Naive thymus-derived CD4-positive, alpha-beta T cell (primary cell): ENCODE results near the gene SLIT3. TPM values are rescaled to one million over a fixed set of nuclear protein-coding genes. Genes with fewer than 3 reads are reported as not detected.

Experiments
- ATAC-seq: fragments of 150-1000 bp; cut with Tn5 transposase; 2 replicates; pipeline ENCODE4 v1.10.0; 2021; ENCODE audit warnings: mild to moderate bottlenecking, moderate library complexity
- CTCF ChIA-PET: fragments of 350-600 bp; sonication (Branson Sonifier 250); formaldehyde crosslinking; loops from one replicate; lab custom pipeline; 2021; ENCODE audit warnings: antibody characterized with exemption; lab: Charles Lee
- POLR2A ChIA-PET: fragments of 350-600 bp; sonication (Branson Sonifier 250); formaldehyde crosslinking; loops from one replicate; lab custom pipeline; 2021; ENCODE audit warnings: antibody characterized with exemption, inconsistent platforms; lab: Charles Lee
- DNase-seq, 9 donors: peaks; one replicate each; pipeline versions ENCODE4 v3.0.0 to v3.0.0-alpha.2; 2020 to 2022; ENCODE audit warnings: mixed read lengths in 1 of 9
- H3K27ac ChIP-seq: one replicate; pipeline ENCODE4 v1.7.0; 2013; ENCODE audit warnings: mild to moderate bottlenecking, low read depth, low read length, moderate library complexity
- H3K27me3 ChIP-seq, 2 donors: one replicate each; pipeline ENCODE4 v1.7.0; 2013; ENCODE audit warnings: low read length in 2 of 2, mild to moderate bottlenecking in 2 of 2, moderate library complexity in 2 of 2; ENCODE audit not compliant: control insufficient read depth in 2 of 2, insufficient read depth in 2 of 2
- H3K36me3 ChIP-seq, 3 experiments: 1 replicate in 2 of 3; 2 replicates in 1 of 3; pipeline ENCODE4 v1.7.0; 2013; ENCODE audit warnings: low read length in 3 of 3, mild to moderate bottlenecking in 3 of 3, moderate library complexity in 1 of 3; ENCODE audit not compliant: insufficient read depth in 3 of 3, control insufficient read depth in 2 of 3
- H3K4me1 ChIP-seq, 2 donors: one replicate each; pipeline ENCODE4 v1.7.0; 2013; ENCODE audit warnings: low read length in 2 of 2, mild to moderate bottlenecking in 2 of 2, moderate library complexity in 1 of 2; ENCODE audit not compliant: control insufficient read depth in 2 of 2, insufficient read depth in 2 of 2
- H3K4me3 ChIP-seq: 2 replicates; pipeline ENCODE4 v1.7.0; 2013; ENCODE audit warnings: mild to moderate bottlenecking, low read length
- H3K9me3 ChIP-seq, 3 experiments: 1 replicate in 2 of 3; 2 replicates in 1 of 3; pipeline ENCODE4 v1.7.0; 2013; ENCODE audit warnings: low read length in 3 of 3; ENCODE audit not compliant: control insufficient read depth in 2 of 3
- H3K27ac Mint-ChIP-seq, 9 donors: one replicate each; pipeline ENCODE4 v1.8.0; 2020 to 2022; ENCODE audit warnings: mixed read lengths in 9 of 9, mild to moderate bottlenecking in 8 of 9, moderate library complexity in 5 of 9, inconsistent platforms in 2 of 9
- H3K27me3 Mint-ChIP-seq, 5 donors: one replicate each; pipeline ENCODE4 v1.8.0; 2021 to 2022; ENCODE audit warnings: mixed read lengths in 5 of 5, mild to moderate bottlenecking in 1 of 5
- H3K36me3 Mint-ChIP-seq, 5 donors: one replicate each; pipeline ENCODE4 v1.8.0; 2020 to 2022; ENCODE audit warnings: mixed read lengths in 5 of 5, mild to moderate bottlenecking in 3 of 5, inconsistent platforms in 1 of 5
- H3K4me1 Mint-ChIP-seq, 7 donors: one replicate each; pipeline ENCODE4 v1.8.0; 2020 to 2022; ENCODE audit warnings: mixed read lengths in 7 of 7, mild to moderate bottlenecking in 3 of 7, inconsistent platforms in 1 of 7
- H3K4me3 Mint-ChIP-seq, 10 donors: one replicate each; pipeline ENCODE4 v1.8.0; 2020 to 2022; ENCODE audit warnings: mild to moderate bottlenecking in 10 of 10, mixed read lengths in 10 of 10, moderate library complexity in 6 of 10, inconsistent platforms in 2 of 10
- H3K9me3 Mint-ChIP-seq, 11 donors: one replicate each; pipeline ENCODE4 v1.8.0; 2020 to 2022; ENCODE audit warnings: mixed read lengths in 11 of 11, mild to moderate bottlenecking in 4 of 11, inconsistent platforms in 1 of 11, moderate library complexity in 1 of 11
- intact Hi-C, 2 donors: fragments of 100-400 bp; cut with micrococcal nuclease; formaldehyde crosslinking; loops; one replicate each; pipeline ENCODE4 v1.15.1; 2023
- polyA plus RNA-seq, 2 donors: library from polyadenylated mRNA; unstranded; fragments of 300-500 nt; fragmentation: Illumina TruSeq; gene quantifications; one replicate each; pipeline ENCODE4 v1.2.3, GENCODE V29; 2021
- total RNA-seq, 6 experiments: library from RNA in 5 of 6; stranded (reverse) in 5 of 6; gene quantifications; 1 replicate in 5 of 6; 2 replicates in 1 of 6; pipeline ENCODE4 v1.2.3 and lab custom pipeline; 2021 to 2026

The SLIT3 gene
- total and polyA plus RNA-seq, 7 experiments from 2014 or later = 0.34 TPM; not detected in 6

- Histone ChIP-seq H3K27ac (no peak overlapping the region), H3K9me3 (no peaks in the 10 kb centered on the region), H3K4me1 (no peaks in the 10 kb centered on the region), H3K36me3 (no peaks in the 10 kb centered on the region), H3K4me3 (no peak overlapping the region), H3K27me3 (no peaks in the 10 kb centered on the region)
- H3K9me3 Mint-ChIP-seq = no peaks in the 10 kb centered on the region
- no peaks in the 10 kb centered on the region for H3K36me3 Mint-ChIP-seq
- H3K4me1 Mint-ChIP-seq = no peaks in the 10 kb centered on the region
- ChIA-PET POLR2A (no interaction called here), CTCF (no interaction called here)
- intact Hi-C loops = no loop called here
- ATAC-seq (no peak), DNase-seq (no peak)
- H3K27ac Mint-ChIP-seq = no peak overlapping the region
- no peak overlapping the region for H3K4me3 Mint-ChIP-seq
- peaks cover 0 to 8% (median 2%) of the 10 kb centered on the region in 5 donors for H3K27me3 Mint-ChIP-seq
These were observed 595.6 kb downstream of the SLIT3 start for GRCh38 chr5:168705321-168705720.

DNA sequence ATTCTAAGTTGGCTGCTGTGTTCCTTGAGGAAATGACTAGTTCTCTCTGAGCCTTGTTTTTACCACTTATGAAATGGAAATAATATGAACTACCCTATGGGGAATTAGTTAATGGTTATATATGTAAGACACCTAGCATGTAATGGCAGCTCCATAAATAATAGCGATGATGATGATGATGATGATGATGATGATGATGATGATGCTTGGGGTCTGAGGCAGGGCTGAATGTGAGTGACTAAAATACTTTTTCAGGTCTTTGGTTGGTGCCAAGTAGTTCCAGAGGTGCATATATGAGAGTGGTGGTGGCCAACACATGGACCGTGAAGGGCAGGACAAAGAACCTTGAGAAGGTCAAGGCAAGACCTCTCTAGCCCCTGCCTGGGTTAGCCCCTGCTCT, 598.4 kb downstream of the SLIT3 start:
- no peak overlapping the region for H3K27ac Mint-ChIP-seq
- no peak overlapping the region for H3K4me3 ChIP-seq
- no peak for DNase-seq
- H3K4me3 Mint-ChIP-seq = no peak overlapping the region
- no peaks in the 10 kb centered on the region for H3K36me3 Mint-ChIP-seq
- no peak overlapping the region for H3K27ac ChIP-seq
- no peaks in the 10 kb centered on the region for H3K36me3 ChIP-seq
- ChIA-PET CTCF (no interaction called here), POLR2A (no interaction called here)
- no peaks in the 10 kb centered on the region for H3K4me1 Mint-ChIP-seq
- H3K27me3 ChIP-seq = no peaks in the 10 kb centered on the region
- intact Hi-C loops = no loop called here
- no peak for ATAC-seq
- H3K27me3 Mint-ChIP-seq = peaks cover 0 to 8% (median 3%) of the 10 kb centered on the region in 5 donors
- no peaks in the 10 kb centered on the region for H3K9me3 Mint-ChIP-seq
- H3K4me1 ChIP-seq = no peaks in the 10 kb centered on the region
- no peaks in the 10 kb centered on the region for H3K9me3 ChIP-seq

DNA sequence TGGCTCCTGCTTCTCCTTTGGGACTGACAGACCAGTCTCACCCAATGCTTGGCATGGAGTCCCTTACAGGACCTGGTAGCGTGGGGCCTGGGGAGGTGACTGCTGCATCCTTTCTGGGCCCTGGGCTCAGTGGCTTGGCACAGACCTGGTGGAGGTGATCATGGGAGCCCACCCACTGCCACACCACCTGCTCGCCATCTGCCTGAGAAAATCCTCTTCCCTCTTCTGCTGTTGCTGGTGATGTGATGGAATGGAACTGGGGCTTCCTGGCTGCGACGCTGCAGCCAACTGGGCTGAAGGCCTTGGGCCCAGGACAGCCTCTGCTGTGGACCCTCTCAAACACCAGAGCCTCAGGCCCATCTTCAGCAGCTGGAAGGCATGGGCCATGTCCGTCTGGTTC, 599.3 kb downstream of the SLIT3 start:
- H3K27me3 Mint-ChIP-seq = peaks cover 0 to 8% (median 0%) of the 10 kb centered on the region in 5 donors
- no peaks in the 10 kb centered on the region for H3K9me3 Mint-ChIP-seq
- POLR2A ChIA-PET = no interaction called here
- ATAC-seq = no peak
- H3K36me3 Mint-ChIP-seq = no peaks in the 10 kb centered on the region
- no peak overlapping the region for H3K4me3 Mint-ChIP-seq
- Histone ChIP-seq H3K9me3 (no peaks in the 10 kb centered on the region), H3K27me3 (no peaks in the 10 kb centered on the region), H3K4me3 (no peak overlapping the region), H3K27ac (no peak overlapping the region), H3K4me1 (no peaks in the 10 kb centered on the region), H3K36me3 (no peaks in the 10 kb centered on the region)
- intact Hi-C loops = no loop called here
- no peaks in the 10 kb centered on the region for H3K4me1 Mint-ChIP-seq
- DNase-seq = no peak
- CTCF ChIA-PET = no interaction called here
- no peak overlapping the region for H3K27ac Mint-ChIP-seq

DNA sequence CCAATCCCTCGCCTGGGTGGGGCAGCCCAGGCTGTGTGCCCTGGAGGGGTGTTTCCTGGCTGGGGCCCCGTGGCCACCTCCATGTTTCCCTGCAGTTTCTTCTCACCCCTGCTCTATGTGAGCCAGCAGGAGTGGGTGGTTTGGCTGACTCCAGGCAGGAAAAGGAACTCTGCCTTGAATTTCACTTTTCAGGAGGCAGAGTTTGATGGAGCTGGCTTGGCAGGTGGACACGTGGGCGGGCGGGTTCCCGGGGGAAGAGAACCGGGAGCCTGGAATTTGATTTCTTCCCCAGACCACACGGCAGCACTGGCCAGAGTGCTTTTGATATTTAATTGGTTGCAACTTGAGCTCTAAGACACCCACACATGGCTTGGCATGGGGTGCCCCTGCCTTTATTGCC, 601.9 kb downstream of the SLIT3 start:
- DNase-seq (no peak), ATAC-seq (no peak)
- H3K27me3 Mint-ChIP-seq = peaks cover 0 to 13% (median 4%) of the 10 kb centered on the region in 5 donors
- H3K9me3 Mint-ChIP-seq = no peaks in the 10 kb centered on the region
- no peaks in the 10 kb centered on the region for H3K36me3 ChIP-seq
- ChIA-PET CTCF (no interaction called here), POLR2A (no interaction called here)
- intact Hi-C loops = no loop called here
- H3K27me3 ChIP-seq = no peaks in the 10 kb centered on the region
- H3K36me3 Mint-ChIP-seq = no peaks in the 10 kb centered on the region
- H3K9me3 ChIP-seq = no peaks in the 10 kb centered on the region
- H3K4me1 ChIP-seq = no peaks in the 10 kb centered on the region
- no peaks in the 10 kb centered on the region for H3K4me1 Mint-ChIP-seq
- H3K4me3 Mint-ChIP-seq = no peak overlapping the region
- H3K27ac Mint-ChIP-seq = no peak overlapping the region
- no peak overlapping the region for H3K27ac ChIP-seq
- no peak overlapping the region for H3K4me3 ChIP-seq

DNA sequence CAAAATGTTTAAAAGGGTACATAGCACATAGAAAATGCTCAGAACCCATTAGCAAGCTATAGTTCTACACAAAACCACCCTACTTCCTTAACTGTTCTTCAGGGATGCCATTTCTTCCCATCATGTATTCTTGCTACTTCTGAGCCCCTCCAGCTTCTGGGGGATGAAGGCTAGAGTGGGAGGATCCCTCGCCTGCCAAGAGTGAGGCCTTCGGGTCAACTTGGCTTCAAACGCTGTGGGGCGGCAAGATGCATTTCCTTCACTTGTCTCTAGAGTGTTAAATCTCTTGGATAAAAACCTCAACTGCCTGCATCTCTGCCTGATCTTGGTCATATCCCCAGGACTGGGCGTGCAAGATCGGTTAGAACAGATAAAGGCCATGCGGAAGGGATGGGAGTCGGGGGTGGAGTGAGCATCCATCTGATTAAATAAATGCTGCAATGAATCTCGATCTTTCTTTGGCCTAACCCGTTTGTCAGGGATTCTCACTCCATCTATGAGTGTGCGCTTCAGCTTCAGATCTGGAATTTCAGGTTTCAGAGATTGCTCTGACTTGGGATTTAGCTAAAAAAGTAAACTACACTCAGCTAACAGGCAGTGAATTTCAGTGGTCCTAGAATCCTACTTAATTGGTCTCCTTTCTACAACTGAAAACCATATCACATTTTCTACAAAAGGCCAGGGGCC, 603.8 kb downstream of the SLIT3 start:
- no peaks in the 10 kb centered on the region for H3K4me1 ChIP-seq
- no peak overlapping the region for H3K27ac ChIP-seq
- Mint-ChIP-seq H3K36me3 (no peaks in the 10 kb centered on the region), H3K9me3 (no peaks in the 10 kb centered on the region), H3K4me1 (no peaks in the 10 kb centered on the region), H3K27me3 (peaks cover 0 to 13% (median 4%) of the 10 kb centered on the region in 5 donors), H3K4me3 (no peak overlapping the region), H3K27ac (no peak overlapping the region)
- ChIA-PET CTCF (no interaction called here), POLR2A (no interaction called here)
- H3K36me3 ChIP-seq = no peaks in the 10 kb centered on the region
- DNase-seq (no peak), ATAC-seq (no peak)
- no peak overlapping the region for H3K4me3 ChIP-seq
- intact Hi-C loops = no loop called here
- no peaks in the 10 kb centered on the region for H3K27me3 ChIP-seq
- no peaks in the 10 kb centered on the region for H3K9me3 ChIP-seq

- Histone ChIP-seq H3K4me1 (no peaks in the 10 kb centered on the region), H3K27me3 (no peaks in the 10 kb centered on the region), H3K27ac (no peak overlapping the region), H3K9me3 (no peaks in the 10 kb centered on the region), H3K36me3 (no peaks in the 10 kb centered on the region), H3K4me3 (no peak overlapping the region)
- intact Hi-C loops = no loop called here
- POLR2A ChIA-PET = no interaction called here
- Mint-ChIP-seq H3K4me1 (no peaks in the 10 kb centered on the region), H3K9me3 (no peaks in the 10 kb centered on the region), H3K27ac (no peak overlapping the region), H3K27me3 (peaks cover 0 to 17% (median 4%) of the 10 kb centered on the region in 5 donors), H3K4me3 (no peak overlapping the region), H3K36me3 (no peaks in the 10 kb centered on the region)
- CTCF ChIA-PET = no interaction called here
- ATAC-seq (no peak), DNase-seq (no peak)
These were observed 604.3 kb downstream of the SLIT3 start for GRCh38 chr5:168696611-168697010.

DNA sequence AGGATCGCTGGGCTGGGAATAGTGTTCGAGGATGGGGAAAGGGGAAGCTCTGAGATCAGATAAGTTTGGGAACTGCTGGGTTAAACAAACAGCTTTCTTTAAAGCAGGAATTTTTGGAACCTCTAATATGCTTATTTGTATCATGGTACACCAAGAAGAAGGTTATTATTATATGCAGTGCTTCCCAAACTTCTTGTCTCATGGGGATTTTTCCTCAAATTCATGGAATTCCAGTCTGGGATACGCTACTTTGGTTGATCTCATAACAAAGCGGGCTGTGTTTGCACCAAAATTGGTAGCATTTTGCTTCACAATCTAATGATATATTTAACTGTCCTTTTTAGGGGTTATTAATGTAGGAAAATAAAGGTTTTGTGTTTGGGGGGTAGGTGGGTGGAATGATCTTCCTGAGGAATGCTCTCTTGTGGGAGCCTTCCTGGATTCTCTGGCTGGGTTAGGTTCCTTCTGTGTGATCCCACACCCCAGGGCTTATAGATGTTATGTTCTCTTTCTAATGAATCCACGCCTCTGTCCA, 605.6 kb downstream of the SLIT3 start:
- H3K4me1 Mint-ChIP-seq = no peaks in the 10 kb centered on the region
- no peak overlapping the region for H3K27ac Mint-ChIP-seq
- H3K27me3 Mint-ChIP-seq = peaks cover 0 to 17% (median 4%) of the 10 kb centered on the region in 5 donors
- intact Hi-C loops = no loop called here
- POLR2A ChIA-PET = no interaction called here
- H3K9me3 Mint-ChIP-seq = no peaks in the 10 kb centered on the region
- ATAC-seq = no peak
- Histone ChIP-seq H3K27me3 (no peaks in the 10 kb centered on the region), H3K4me3 (no peak overlapping the region), H3K36me3 (no peaks in the 10 kb centered on the region), H3K4me1 (no peaks in the 10 kb centered on the region), H3K9me3 (no peaks in the 10 kb centered on the region), H3K27ac (no peak overlapping the region)
- CTCF ChIA-PET = no interaction called here
- no peaks in the 10 kb centered on the region for H3K36me3 Mint-ChIP-seq
- H3K4me3 Mint-ChIP-seq = no peak overlapping the region
- no peak for DNase-seq
